GM23248 (cell line): ENCODE results near the gene KIF1A. TPM values are rescaled to one million over a fixed set of nuclear protein-coding genes. Genes with fewer than 3 reads are reported as not detected.

Experiments used
- DNase-seq: peaks from one replicate; pipeline ENCODE4 v3.0.0-alpha.2; 2015
- H2AFZ ChIP-seq: fragments of 200-600 bp; sonication (generic); 2 replicates; pipeline ENCODE4 v1.6.1; 2016; ENCODE audit warnings: antibody characterized with exemption
- H3F3A ChIP-seq: fragments of 200-600 bp; sonication (generic); 2 replicates; pipeline ENCODE4 v1.6.1; 2016; ENCODE audit warnings: mild to moderate bottlenecking, antibody characterized with exemption, mixed run types; ENCODE audit not compliant: insufficient read depth
- H3K27ac ChIP-seq: fragments of 200-600 bp; sonication (generic); 2 replicates; pipeline ENCODE4 v1.5.1; 2016; ENCODE audit warnings: mild to moderate bottlenecking
- H3K27me3 ChIP-seq: fragments of 200-600 bp; sonication (generic); replicated peaks from 2 replicates; pipeline ENCODE4 v1.6.1; 2016; ENCODE audit warnings: mild to moderate bottlenecking; ENCODE audit not compliant: insufficient read depth
- H3K36me3 ChIP-seq: fragments of 200-600 bp; sonication (generic); 2 replicates; pipeline ENCODE4 v1.6.1; 2016; ENCODE audit warnings: low read depth, mild to moderate bottlenecking
- H3K4me1 ChIP-seq: fragments of 200-600 bp; sonication (generic); 2 replicates; pipeline ENCODE4 v1.6.1; 2016; ENCODE audit warnings: mild to moderate bottlenecking; ENCODE audit not compliant: insufficient read depth
- H3K4me2 ChIP-seq: fragments of 200-600 bp; sonication (generic); one replicate; pipeline ENCODE4 v1.6.1; 2016; ENCODE audit warnings: mild to moderate bottlenecking; ENCODE audit not compliant: unreplicated experiment
- H3K4me3 ChIP-seq: fragments of 200-600 bp; sonication (generic); 2 replicates; pipeline ENCODE4 v1.5.1; 2016; ENCODE audit warnings: mild to moderate bottlenecking
- H3K79me2 ChIP-seq: fragments of 200-600 bp; sonication (generic); 2 replicates; pipeline ENCODE4 v1.6.1; 2016; ENCODE audit warnings: mild to moderate bottlenecking; ENCODE audit not compliant: insufficient read depth
- H3K9ac ChIP-seq: fragments of 200-600 bp; sonication (generic); 2 replicates; pipeline ENCODE4 v1.6.1; 2016; ENCODE audit warnings: mild to moderate bottlenecking
- H3K9me2 ChIP-seq: fragments of 200-600 bp; sonication (generic); 2 replicates; pipeline ENCODE4 v1.6.1; 2016; ENCODE audit warnings: mixed run types, mild to moderate bottlenecking, moderate library complexity; ENCODE audit not compliant: insufficient read depth
- H3K9me3 ChIP-seq: fragments of 200-600 bp; sonication (generic); one replicate; pipeline ENCODE4 v1.6.1; 2017; ENCODE audit warnings: low read depth
- H4K20me1 ChIP-seq: fragments of 200-600 bp; sonication (generic); 2 replicates; pipeline ENCODE4 v1.6.0; 2016; ENCODE audit not compliant: insufficient read depth
- EZH2 ChIP-seq: fragments of 200-600 bp; sonication (generic); IDR thresholded peaks from 2 replicates; pipeline ENCODE4 v1.6.1; 2018; ENCODE audit warnings: antibody characterized with exemption, mild to moderate bottlenecking; ENCODE audit not compliant: insufficient read depth, poor library complexity, severe bottlenecking
- EZH2phosphoT487 ChIP-seq: fragments of 200-600 bp; sonication (generic); IDR thresholded peaks from 2 replicates; pipeline ENCODE4 v1.6.1; 2018; ENCODE audit warnings: antibody characterized with exemption, moderate library complexity, mild to moderate bottlenecking, low read depth; ENCODE audit not compliant: insufficient read depth
- WGBS, 2 experiments: methylation state at CpG; one replicate each; pipeline ENCODE4 v1.1.6; 2015 to 2017; ENCODE audit warnings: low lambda C conversion rate in 2 of 2, low coverage in 1 of 2; ENCODE audit errors: missing lambda C conversion rate in 2 of 2; 5-methylcytosine and 5-hydroxymethylcytosine counted together
- in situ Hi-C: fragments of 300-500 bp; cut with MboI; formaldehyde crosslinking; loops from 2 replicates; pipeline ENCODE4 v1.15.0; 2020
- polyA plus RNA-seq: library from polyadenylated mRNA; unstranded; fragments of >200 nt; fragmentation: Nextera tagmentation; extraction: Ambion mirVana; gene quantifications from 2 replicates; pipeline ENCODE4 v1.2.1, GENCODE V29; 2016
- total RNA-seq: library from RNA; depleted of rRNA; stranded (reverse); fragments of >200 nt; shearing (Covaris generic); gene quantifications from 2 replicates; pipeline ENCODE4 v1.2.3, GENCODE V29; 2014

KIF1A gene
- total and polyA plus RNA-seq, 2 experiments from 2014 or later: under 0.01 to 0.05 TPM

DNA sequence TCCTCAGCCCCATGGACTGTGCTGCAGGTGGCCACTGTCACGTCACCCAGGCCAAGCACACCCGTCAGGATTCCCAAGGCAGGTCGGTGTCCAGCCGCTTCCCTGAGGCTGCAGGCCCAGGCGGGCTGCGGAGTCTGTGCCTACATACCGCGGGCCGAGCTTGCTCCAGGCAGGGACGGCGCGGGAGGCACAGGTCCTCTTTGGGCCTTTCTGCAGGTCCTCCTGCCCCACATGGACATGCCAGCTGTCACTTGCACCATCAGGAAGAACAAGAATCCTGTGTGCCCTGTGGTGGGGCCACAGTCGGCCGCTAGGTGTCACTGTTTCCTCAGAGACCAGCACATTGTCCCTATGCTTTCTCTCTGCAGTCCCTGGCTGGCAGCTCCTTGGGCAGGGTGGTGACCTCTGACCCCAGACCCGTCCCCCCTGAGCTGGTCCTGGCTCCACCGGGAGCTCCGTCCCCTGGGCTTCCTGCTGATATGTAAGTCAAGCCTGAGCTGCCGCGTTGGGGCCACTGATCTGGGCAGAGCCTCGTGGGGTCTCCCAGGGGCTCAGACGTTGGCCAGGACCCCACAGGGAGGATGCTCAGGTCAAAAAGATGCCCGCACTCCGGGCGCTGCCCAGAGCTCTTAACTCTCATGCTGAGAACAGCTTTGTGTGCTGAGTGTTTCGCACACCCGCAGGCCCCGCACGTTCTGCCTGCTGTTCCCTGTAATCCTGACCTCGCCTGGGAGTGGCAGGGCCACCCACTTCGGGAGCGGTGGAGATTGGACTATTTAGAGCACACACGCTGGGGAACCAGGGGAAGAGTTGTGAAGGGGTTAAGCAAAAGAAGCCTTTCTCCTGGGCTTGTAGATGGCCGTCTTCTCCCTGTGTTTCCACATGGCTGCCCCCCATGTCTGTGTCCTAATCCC is 31.3 kb upstream of the KIF1A start:
- H3K36me3 ChIP-seq: no peaks in the 10 kb centered on the region
- no peak overlapping the region for H3K4me3 ChIP-seq
- no peaks in the 10 kb centered on the region for H3K9me2 ChIP-seq
- no peaks in the 10 kb centered on the region for H3F3A ChIP-seq
- H2AFZ ChIP-seq: no peak overlapping the region
- no peak for TF ChIP-seq EZH2phosphoT487
- TF ChIP-seq EZH2: no peak
- WGBS, 2 experiments: 31 to 32% methylated on average over 33 of the region's 33 CpGs
- in situ Hi-C loops: no loop called here
- H3K27me3 ChIP-seq: no peaks in the 10 kb centered on the region
- H4K20me1 ChIP-seq: no peaks in the 10 kb centered on the region
- no peak overlapping the region for H3K27ac ChIP-seq
- H3K79me2 ChIP-seq: no peaks in the 10 kb centered on the region
- H3K4me1 ChIP-seq: no peaks in the 10 kb centered on the region
- no peaks in the 10 kb centered on the region for H3K9me3 ChIP-seq
- no peak overlapping the region for H3K4me2 ChIP-seq
- DNase-seq: peak; percentile 74
- H3K9ac ChIP-seq: no peak overlapping the region

DNA sequence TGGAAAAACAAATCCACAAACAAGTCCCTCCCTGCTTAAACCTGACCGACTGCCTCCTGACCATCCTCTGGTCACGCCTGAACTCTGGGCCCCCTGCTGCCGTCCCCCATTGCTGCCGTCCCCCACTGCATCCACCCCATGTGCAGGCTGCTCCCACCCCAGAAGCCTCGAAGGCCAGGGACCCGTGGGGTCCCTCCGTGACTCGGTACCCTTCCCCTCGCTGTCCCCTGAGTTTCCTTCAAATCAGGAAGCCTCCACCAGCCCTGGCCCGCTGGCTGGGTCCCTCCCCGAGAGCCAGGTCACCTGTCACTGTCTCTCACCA is 30.7 kb upstream of the KIF1A start:
- H3F3A ChIP-seq: no peaks in the 10 kb centered on the region
- H3K27ac ChIP-seq: no peak overlapping the region
- no peaks in the 10 kb centered on the region for H3K4me1 ChIP-seq
- H2AFZ ChIP-seq: no peak overlapping the region
- DNase-seq: no peak
- no peak for TF ChIP-seq EZH2phosphoT487
- TF ChIP-seq EZH2: no peak
- no peak overlapping the region for H3K9ac ChIP-seq
- in situ Hi-C loops: no loop called here
- H3K27me3 ChIP-seq: no peaks in the 10 kb centered on the region
- WGBS, 2 experiments: 58 to 67% methylated on average over 5 to 11 of the region's 11 CpGs
- no peaks in the 10 kb centered on the region for H3K79me2 ChIP-seq
- H4K20me1 ChIP-seq: no peaks in the 10 kb centered on the region
- H3K4me3 ChIP-seq: no peak overlapping the region
- H3K4me2 ChIP-seq: no peak overlapping the region
- no peaks in the 10 kb centered on the region for H3K9me2 ChIP-seq
- no peaks in the 10 kb centered on the region for H3K36me3 ChIP-seq
- H3K9me3 ChIP-seq: no peaks in the 10 kb centered on the region

DNA sequence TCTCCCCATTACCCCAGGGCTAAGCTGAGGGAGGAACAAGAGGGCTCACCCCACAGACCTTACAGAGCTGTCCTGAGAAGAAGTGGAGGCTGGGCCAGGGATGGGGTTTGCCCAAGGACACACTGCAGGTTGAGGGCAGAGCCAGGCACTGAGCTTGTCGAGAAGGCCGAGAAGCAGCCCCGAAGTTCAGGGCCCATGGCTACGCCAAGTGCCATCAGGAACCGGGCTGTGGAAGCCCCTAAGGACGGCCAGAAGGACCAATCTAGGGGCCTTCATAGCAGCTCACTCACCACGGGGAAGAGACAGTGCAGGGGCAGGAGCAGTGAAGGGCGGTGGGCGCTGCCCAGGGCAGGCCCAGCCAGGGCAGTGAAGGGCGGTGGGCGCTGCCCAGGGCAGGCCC is 30.0 kb upstream of the KIF1A start:
- Histone ChIP-seq H3F3A (no peaks in the 10 kb centered on the region), H3K36me3 (no peaks in the 10 kb centered on the region), H3K4me3 (no peak overlapping the region), H4K20me1 (no peaks in the 10 kb centered on the region), H3K27ac (no peak overlapping the region), H2AFZ (no peak overlapping the region), H3K9me2 (no peaks in the 10 kb centered on the region), H3K9ac (no peak overlapping the region), H3K4me1 (no peaks in the 10 kb centered on the region), H3K4me2 (no peak overlapping the region), H3K79me2 (no peaks in the 10 kb centered on the region), H3K27me3 (peaks cover 6% of the 10 kb centered on the region; the same call in 1 of the 2 replicates), H3K9me3 (no peaks in the 10 kb centered on the region)
- TF ChIP-seq EZH2: no peak
- in situ Hi-C loops: no loop called here
- 68 to 70% methylated on average over 10 to 11 of the region's 11 CpGs for WGBS, 2 experiments
- no peak for DNase-seq

DNA sequence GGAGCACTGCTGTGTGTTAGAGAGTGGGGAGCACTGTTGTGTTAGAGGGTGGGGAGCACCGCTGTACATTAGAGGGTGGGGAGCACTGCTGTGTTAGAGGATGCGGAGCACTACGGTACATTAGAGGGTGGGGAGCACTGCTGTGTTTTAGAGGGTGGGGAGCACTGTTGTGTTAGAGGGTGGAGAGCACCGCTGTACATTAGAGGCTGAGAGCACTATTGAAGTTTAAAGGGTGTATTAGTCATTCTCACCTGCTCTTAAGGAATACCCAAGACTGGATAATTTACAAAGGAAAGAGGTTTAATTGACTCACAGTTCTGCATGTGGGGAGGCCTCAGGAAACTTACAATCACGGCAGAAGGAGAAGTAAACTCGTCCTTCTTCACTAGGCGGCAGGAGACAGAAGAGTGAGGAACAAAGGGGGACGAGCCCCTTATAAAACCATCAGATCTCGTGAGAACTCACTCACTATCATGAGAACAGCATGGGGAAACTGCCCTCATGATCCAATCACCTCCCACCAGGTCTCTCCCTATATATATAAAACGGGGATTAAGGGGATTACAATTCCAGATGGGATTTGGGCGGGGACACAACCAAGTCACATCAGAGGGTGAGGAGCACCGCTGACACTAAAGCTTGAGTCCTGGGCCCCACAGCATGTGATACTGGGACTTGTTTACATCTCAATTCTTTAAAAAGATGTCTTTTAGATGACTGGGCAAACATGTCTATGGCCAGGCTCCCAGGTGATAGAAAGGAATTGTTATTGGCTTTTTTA is 29.1 kb upstream of the KIF1A start:
- H3K9me2 ChIP-seq: no peaks in the 10 kb centered on the region
- H4K20me1 ChIP-seq: no peaks in the 10 kb centered on the region
- no peak for DNase-seq
- peaks cover 10% of the 10 kb centered on the region; the same call in 1 of the 2 replicates for H3K27me3 ChIP-seq
- H3K4me1 ChIP-seq: no peaks in the 10 kb centered on the region
- no peak overlapping the region for H3K9ac ChIP-seq
- H2AFZ ChIP-seq: no peak overlapping the region
- no peaks in the 10 kb centered on the region for H3K79me2 ChIP-seq
- H3K36me3 ChIP-seq: no peaks in the 10 kb centered on the region
- in situ Hi-C loops: no loop called here
- H3F3A ChIP-seq: no peaks in the 10 kb centered on the region
- no peak overlapping the region for H3K27ac ChIP-seq
- H3K9me3 ChIP-seq: no peaks in the 10 kb centered on the region
- H3K4me3 ChIP-seq: no peak overlapping the region
- WGBS, 2 experiments: 64 to 65% methylated on average over 10 to 12 of the region's 12 CpGs
- H3K4me2 ChIP-seq: no peak overlapping the region
- TF ChIP-seq EZH2phosphoT487 (no peak), EZH2 (no peak)
